CD4-positive, CD25-positive, alpha-beta regulatory T cell (primary cell): Measurements from ENCODE around the gene CRTAC1. TPM values are rescaled to one million over a fixed set of nuclear protein-coding genes. Genes with fewer than 3 reads are reported as not detected.

ENCODE experiments used
- ATAC-seq, 2 donors: fragments of 150-1000 bp; cut with Tn5 transposase; one replicate each; pipeline ENCODE4 v1.10.0; 2021; ENCODE audit warnings: low read depth in 2 of 2, moderate number of reproducible peaks in 2 of 2, moderate library complexity in 1 of 2
- DNase-seq, 3 donors: peaks; one replicate each; pipeline versions ENCODE4 v3.0.0 to v3.0.0-alpha.2; 2012 to 2022; ENCODE audit warnings: mixed read lengths in 1 of 3
- H3K27ac ChIP-seq: one replicate; pipeline ENCODE4 v1.7.0; 2013; ENCODE audit warnings: mild to moderate bottlenecking, low read length; ENCODE audit not compliant: insufficient read depth, poor library complexity, severe bottlenecking
- H3K27me3 ChIP-seq: one replicate; pipeline ENCODE4 v1.7.0; 2013; ENCODE audit warnings: low read length; ENCODE audit not compliant: control insufficient read depth, insufficient read depth
- H3K36me3 ChIP-seq: one replicate; pipeline ENCODE4 v1.7.0; 2013; ENCODE audit warnings: mild to moderate bottlenecking, low read length, moderate library complexity; ENCODE audit not compliant: control insufficient read depth, insufficient read depth
- H3K4me1 ChIP-seq: 2 replicates; pipeline ENCODE4 v1.7.0; 2013; ENCODE audit warnings: mild to moderate bottlenecking, low read length; ENCODE audit not compliant: insufficient read depth, control insufficient read depth, poor library complexity, severe bottlenecking
- H3K4me3 ChIP-seq: one replicate; pipeline ENCODE4 v1.7.0; 2013; ENCODE audit warnings: low read depth, mild to moderate bottlenecking, low read length, moderate library complexity
- H3K9me3 ChIP-seq, 2 experiments: 1 replicate in 1 of 2; 2 replicates in 1 of 2; pipeline ENCODE4 v1.7.0; 2013; ENCODE audit warnings: low read length in 2 of 2, mild to moderate bottlenecking in 1 of 2, moderate library complexity in 1 of 2; ENCODE audit not compliant: control insufficient read depth in 2 of 2
- H3K27ac Mint-ChIP-seq, 3 donors: one replicate each; pipeline ENCODE4 v1.8.0; 2020 to 2022; ENCODE audit warnings: mild to moderate bottlenecking in 3 of 3, mixed read lengths in 3 of 3, moderate library complexity in 2 of 3
- H3K27me3 Mint-ChIP-seq: one replicate; pipeline ENCODE4 v1.8.0; 2022; ENCODE audit warnings: mild to moderate bottlenecking, mixed read lengths
- H3K36me3 Mint-ChIP-seq: one replicate; pipeline ENCODE4 v1.8.0; 2020; ENCODE audit warnings: mixed read lengths
- H3K4me1 Mint-ChIP-seq, 4 donors: one replicate each; pipeline ENCODE4 v1.8.0; 2020 to 2022; ENCODE audit warnings: mixed read lengths in 4 of 4, mild to moderate bottlenecking in 1 of 4
- H3K4me3 Mint-ChIP-seq, 4 donors: one replicate each; pipeline ENCODE4 v1.8.0; 2020 to 2022; ENCODE audit warnings: mild to moderate bottlenecking in 4 of 4, mixed read lengths in 4 of 4, moderate library complexity in 3 of 4
- H3K9me3 Mint-ChIP-seq, 7 donors: one replicate each; pipeline ENCODE4 v1.8.0; 2020 to 2022; ENCODE audit warnings: mixed read lengths in 7 of 7, mild to moderate bottlenecking in 3 of 7, moderate library complexity in 2 of 7
- polyA plus RNA-seq, 4 donors: library from polyadenylated mRNA; unstranded; fragments of 300-500 nt; fragmentation: Illumina TruSeq; gene quantifications; one replicate each; pipeline ENCODE4 v1.2.3, GENCODE V29; 2021
- total RNA-seq: library from RNA; stranded (reverse); gene quantifications from one replicate; pipeline ENCODE4 v1.2.3, GENCODE V29; 2022

Gene CRTAC1
- total and polyA plus RNA-seq, 5 donors from 2014 or later, result not detected

DNA sequence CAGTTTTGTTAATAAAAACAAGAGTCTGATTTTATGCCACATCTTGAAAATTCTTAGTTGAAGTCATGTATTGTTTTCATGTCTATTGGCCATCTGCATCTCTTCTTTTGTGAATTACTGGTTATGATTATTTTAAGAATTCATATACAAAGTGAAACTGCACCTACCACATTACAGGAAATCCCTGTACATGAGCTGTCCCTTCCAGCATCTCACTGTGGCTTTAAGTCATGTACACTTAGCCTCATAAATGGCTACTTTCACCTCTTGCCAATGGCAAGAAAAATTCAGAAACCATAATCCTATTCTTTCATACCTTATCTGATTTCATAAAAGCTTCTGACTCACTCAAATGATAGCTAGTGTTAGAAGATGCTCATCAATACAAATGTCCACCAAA, 48.6 kb downstream of the CRTAC1 start:
- Histone ChIP-seq H3K27me3 (peaks cover 14% of the 10 kb centered on the region), H3K4me3 (no peak overlapping the region), H3K4me1 (no peaks in the 10 kb centered on the region), H3K9me3 (no peaks in the 10 kb centered on the region), H3K27ac (no peak overlapping the region), H3K36me3 (no peaks in the 10 kb centered on the region)
- DNase-seq (no peak), ATAC-seq (no peak)
- peaks cover 18% of the 10 kb centered on the region for H3K27me3 Mint-ChIP-seq
- H3K36me3 Mint-ChIP-seq, result no peaks in the 10 kb centered on the region
- H3K9me3 Mint-ChIP-seq, result no peaks in the 10 kb centered on the region
- no peaks in the 10 kb centered on the region for H3K4me1 Mint-ChIP-seq
- H3K4me3 Mint-ChIP-seq, result no peak overlapping the region
- no peak overlapping the region for H3K27ac Mint-ChIP-seq

DNA sequence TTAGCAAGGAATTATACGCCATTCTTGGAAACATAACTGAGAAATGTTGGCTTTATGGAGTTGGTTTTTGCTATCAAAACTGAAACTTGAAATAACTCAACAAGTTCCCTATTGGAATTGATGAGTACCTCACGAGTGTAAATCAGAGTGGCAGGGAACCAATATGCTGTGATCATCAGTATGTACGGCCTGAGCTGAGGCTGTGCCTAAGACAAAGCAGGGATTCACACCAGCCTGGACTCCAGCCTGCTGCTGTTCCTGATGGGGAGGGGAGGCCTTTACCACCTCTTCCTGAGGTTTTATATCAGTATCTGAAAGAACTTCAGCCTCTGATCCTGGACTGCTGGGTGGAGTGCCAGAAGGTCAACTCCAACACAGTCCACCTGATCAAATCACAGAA, 52.7 kb downstream of the CRTAC1 start:
- H3K36me3 Mint-ChIP-seq, result no peaks in the 10 kb centered on the region
- Histone ChIP-seq H3K27ac (no peak overlapping the region), H3K4me3 (no peak overlapping the region), H3K4me1 (no peaks in the 10 kb centered on the region), H3K9me3 (no peaks in the 10 kb centered on the region), H3K27me3 (peaks cover 10% of the 10 kb centered on the region), H3K36me3 (no peaks in the 10 kb centered on the region)
- ATAC-seq (no peak), DNase-seq (no peak)
- peaks cover 44% of the 10 kb centered on the region for H3K27me3 Mint-ChIP-seq
- peaks cover 0 to 2% (median 0%) of the 10 kb centered on the region in 7 donors for H3K9me3 Mint-ChIP-seq
- H3K4me1 Mint-ChIP-seq, result peaks cover 0 to 7% (median 0%) of the 10 kb centered on the region in 4 donors
- no peak overlapping the region for H3K4me3 Mint-ChIP-seq
- no peak overlapping the region for H3K27ac Mint-ChIP-seq

DNA sequence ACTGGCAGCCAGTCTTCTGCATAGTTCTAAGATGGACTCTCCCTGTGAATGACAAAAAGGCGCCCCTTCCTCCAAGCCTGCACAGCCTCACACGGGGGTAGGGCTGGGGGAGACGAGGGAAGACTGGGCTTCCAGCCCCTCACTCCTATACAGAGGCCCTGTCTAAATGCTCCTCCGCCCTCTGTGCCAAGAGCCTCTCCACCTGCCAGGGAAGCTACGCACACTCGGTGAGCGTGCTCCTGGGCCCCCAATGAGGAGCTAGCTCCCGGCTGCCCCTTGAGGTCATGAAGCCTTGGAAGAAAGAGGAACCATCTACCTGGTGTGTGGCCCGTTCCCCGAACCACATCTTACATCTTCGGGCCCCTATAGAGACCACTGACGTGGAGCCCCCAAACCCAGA, 54.8 kb downstream of the CRTAC1 start:
- no peak for ATAC-seq
- H3K27me3 ChIP-seq, result peaks cover 13% of the 10 kb centered on the region
- H3K27ac Mint-ChIP-seq, result no peak overlapping the region

DNA sequence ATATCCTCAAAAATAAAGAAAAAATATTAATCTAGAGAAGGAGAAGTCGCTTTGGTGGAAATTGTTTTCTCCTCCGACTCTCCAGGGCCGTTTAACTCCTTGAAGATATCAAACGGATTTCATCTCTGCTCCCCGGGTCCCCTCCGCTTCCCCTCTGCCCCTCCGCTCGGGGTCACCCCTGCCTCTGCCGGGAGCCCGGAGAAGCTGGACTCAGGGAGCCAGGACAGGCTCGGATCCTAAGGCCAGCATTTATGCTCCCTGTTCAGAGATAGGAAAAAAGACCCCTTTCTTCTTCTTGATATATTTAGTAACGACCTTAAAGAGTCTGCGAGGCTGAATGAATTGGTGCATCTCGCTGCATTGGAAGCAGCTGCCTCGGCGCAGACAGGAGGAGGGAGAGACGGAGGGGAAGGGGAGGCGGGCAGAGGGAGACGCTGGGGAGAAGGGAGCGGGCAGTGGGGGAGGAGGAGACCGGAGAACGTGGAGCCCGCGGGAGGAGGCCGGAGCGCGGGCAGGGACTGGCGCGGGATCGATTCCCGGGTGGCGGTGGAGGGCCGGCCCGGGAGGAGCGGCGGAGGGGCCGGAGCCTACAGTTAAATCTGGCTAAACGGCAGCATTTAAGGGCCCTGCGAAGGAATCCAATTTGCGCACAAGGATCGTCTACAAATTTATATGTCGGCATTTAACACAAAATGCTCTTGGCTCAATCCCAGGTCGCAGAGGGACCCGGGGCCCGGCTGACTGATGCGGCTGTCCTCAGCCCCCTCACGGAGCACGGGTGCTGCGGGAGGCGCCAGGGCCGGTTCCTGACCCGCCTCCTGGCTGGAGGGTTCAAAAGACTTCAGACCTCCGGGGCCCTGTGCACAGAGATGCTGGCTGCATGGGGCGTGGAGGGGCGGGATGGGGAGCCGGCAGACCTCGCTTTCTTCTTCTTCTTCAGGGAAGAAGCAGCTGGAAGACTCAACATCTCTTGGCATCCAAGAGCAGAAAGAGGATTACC, 55.6 kb downstream of the CRTAC1 start:
- no peak overlapping the region for H3K4me3 Mint-ChIP-seq
- H3K27ac Mint-ChIP-seq, result peak overlapping the region in 1 of 3 donors; percentile 49

More for the DNA sequence above, 54.8 kb downstream of the CRTAC1 start:
- Histone ChIP-seq H3K27ac (no peak overlapping the region), H3K4me1 (no peaks in the 10 kb centered on the region), H3K36me3 (no peaks in the 10 kb centered on the region), H3K9me3 (no peaks in the 10 kb centered on the region), H3K4me3 (no peak overlapping the region)
- Mint-ChIP-seq H3K4me3 (no peak overlapping the region), H3K36me3 (no peaks in the 10 kb centered on the region), H3K27me3 (peaks cover 48% of the 10 kb centered on the region), H3K9me3 (peaks cover 0 to 2% (median 0%) of the 10 kb centered on the region in 7 donors), H3K4me1 (peaks cover 0 to 7% (median 0%) of the 10 kb centered on the region in 4 donors)
- no peak for DNase-seq

DNA sequence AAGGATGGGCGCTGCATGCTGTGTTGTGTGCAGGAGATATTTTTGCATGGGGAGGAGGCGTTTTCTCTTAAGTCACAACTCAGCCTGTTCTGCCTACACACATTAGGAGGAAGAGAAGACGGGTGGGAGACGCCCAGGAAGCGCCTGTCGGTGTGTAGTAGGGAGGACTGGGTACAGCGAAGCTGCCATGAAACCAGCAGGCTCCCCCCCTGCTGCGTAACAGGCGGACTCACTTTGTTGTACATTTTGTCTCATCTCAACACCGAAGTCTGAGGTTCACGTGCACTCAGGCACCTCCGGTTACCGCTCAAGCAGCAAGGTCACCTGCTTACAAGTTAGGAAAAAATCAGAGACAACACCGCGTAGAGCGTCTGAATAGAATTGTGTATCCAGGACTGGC, 56.3 kb downstream of the CRTAC1 start:
- Histone ChIP-seq H3K4me1 (no peaks in the 10 kb centered on the region), H3K27me3 (peaks cover 17% of the 10 kb centered on the region), H3K9me3 (no peaks in the 10 kb centered on the region), H3K36me3 (no peaks in the 10 kb centered on the region), H3K27ac (no peak overlapping the region), H3K4me3 (no peak overlapping the region)
- H3K27me3 Mint-ChIP-seq, result peaks cover 54% of the 10 kb centered on the region
- H3K9me3 Mint-ChIP-seq, result peaks cover 0 to 2% (median 0%) of the 10 kb centered on the region in 7 donors
- DNase-seq (peak in 1 of 3 donors; percentile 6), ATAC-seq (no peak)
- H3K4me1 Mint-ChIP-seq, result peaks cover 0 to 7% (median 0%) of the 10 kb centered on the region in 4 donors
- H3K36me3 Mint-ChIP-seq, result no peaks in the 10 kb centered on the region
- peak overlapping the region in 1 of 4 donors; percentile 50 for H3K4me3 Mint-ChIP-seq
- H3K27ac Mint-ChIP-seq, result peak overlapping the region in 1 of 3 donors; percentile 49

More for the DNA sequence above, 55.6 kb downstream of the CRTAC1 start:
- Histone ChIP-seq H3K4me1 (no peaks in the 10 kb centered on the region), H3K36me3 (no peaks in the 10 kb centered on the region), H3K27ac (no peak overlapping the region), H3K9me3 (no peaks in the 10 kb centered on the region), H3K27me3 (peaks cover 16% of the 10 kb centered on the region), H3K4me3 (no peak overlapping the region)
- peaks cover 0 to 7% (median 0%) of the 10 kb centered on the region in 4 donors for H3K4me1 Mint-ChIP-seq
- DNase-seq (no peak), ATAC-seq (no peak)
- no peaks in the 10 kb centered on the region for H3K36me3 Mint-ChIP-seq
- peaks cover 52% of the 10 kb centered on the region for H3K27me3 Mint-ChIP-seq
- H3K9me3 Mint-ChIP-seq, result peaks cover 0 to 2% (median 0%) of the 10 kb centered on the region in 7 donors

DNA sequence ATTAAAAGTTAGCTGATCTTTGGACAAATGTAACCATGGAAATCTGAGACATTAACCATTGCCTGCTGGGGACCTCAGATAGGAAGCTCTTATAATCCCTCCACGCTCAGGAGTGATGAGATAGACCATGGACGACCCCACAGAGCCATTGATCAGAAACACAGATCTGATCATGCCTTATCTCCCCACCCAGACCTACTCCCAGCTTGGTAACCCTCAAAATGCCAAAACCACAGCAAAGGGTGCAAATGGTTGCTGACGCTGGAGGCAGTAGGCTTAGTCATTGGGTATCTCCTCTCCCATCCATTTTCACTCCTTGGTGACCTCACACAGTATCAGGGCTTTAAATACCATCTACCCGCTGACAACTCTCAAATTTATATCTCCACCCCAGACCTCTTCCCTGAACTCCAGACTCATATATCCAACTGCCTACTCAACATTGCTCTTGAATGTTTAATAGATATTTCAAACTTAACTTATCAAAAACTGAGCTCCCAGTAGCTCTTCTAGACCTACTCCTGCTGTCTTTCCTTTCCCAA, 60.8 kb downstream of the CRTAC1 start:
- ATAC-seq (no peak), DNase-seq (no peak)
- H3K4me3 Mint-ChIP-seq, result no peak overlapping the region
- Histone ChIP-seq H3K27ac (no peak overlapping the region), H3K36me3 (no peaks in the 10 kb centered on the region), H3K4me3 (no peak overlapping the region), H3K9me3 (no peaks in the 10 kb centered on the region), H3K4me1 (no peaks in the 10 kb centered on the region), H3K27me3 (peaks cover 14% of the 10 kb centered on the region)
- H3K27ac Mint-ChIP-seq, result no peak overlapping the region
- H3K9me3 Mint-ChIP-seq, result peaks cover 0 to 2% (median 0%) of the 10 kb centered on the region in 7 donors
- H3K4me1 Mint-ChIP-seq, result peaks cover 0 to 6% (median 0%) of the 10 kb centered on the region in 4 donors
- H3K36me3 Mint-ChIP-seq, result no peaks in the 10 kb centered on the region
- peaks cover 40% of the 10 kb centered on the region for H3K27me3 Mint-ChIP-seq

- no peak overlapping the region for H3K4me3 Mint-ChIP-seq
- H3K36me3 Mint-ChIP-seq, result no peaks in the 10 kb centered on the region
- H3K27me3 ChIP-seq, result peaks cover 10% of the 10 kb centered on the region
- no peak overlapping the region for H3K27ac ChIP-seq
- H3K27me3 Mint-ChIP-seq, result peaks cover 31% of the 10 kb centered on the region
- ATAC-seq (no peak), DNase-seq (no peak)
- peaks cover 0 to 3% (median 0%) of the 10 kb centered on the region in 7 donors for H3K9me3 Mint-ChIP-seq
- no peaks in the 10 kb centered on the region for H3K9me3 ChIP-seq
- H3K4me1 ChIP-seq, result no peaks in the 10 kb centered on the region
- no peak overlapping the region for H3K4me3 ChIP-seq
- H3K4me1 Mint-ChIP-seq, result no peaks in the 10 kb centered on the region
- no peak overlapping the region for H3K27ac Mint-ChIP-seq
- H3K36me3 ChIP-seq, result no peaks in the 10 kb centered on the region
Measured at GRCh38 chr10:97964748-97965147, 65.7 kb downstream of the CRTAC1 start.
